Esophagus squamous epithelium (tissue), 4 donors: ENCODE results near the gene DAPK2.

Experiments
- POLR2A ChIP-seq, 4 donors: fragments of 450-650 bp; IDR thresholded peaks; one replicate each; pipeline ENCODE4 v1.6.1; 2017; ENCODE audit warnings: antibody characterized with exemption in 4 of 4, mild to moderate bottlenecking in 4 of 4, moderate library complexity in 3 of 4
- TF ChIP-seq, protein P1 (sequence below), 6 experiments: fragments of 450-650 bp in 4 of 6; fragments of 200-600 bp in 2 of 6; sonication (generic) in 2 of 6; IDR thresholded peaks; one replicate each; pipeline ENCODE4 v1.5.1; 2016 to 2019; ENCODE audit warnings: antibody characterized with exemption in 6 of 6, mild to moderate bottlenecking in 4 of 6, moderate library complexity in 4 of 6

DNA sequence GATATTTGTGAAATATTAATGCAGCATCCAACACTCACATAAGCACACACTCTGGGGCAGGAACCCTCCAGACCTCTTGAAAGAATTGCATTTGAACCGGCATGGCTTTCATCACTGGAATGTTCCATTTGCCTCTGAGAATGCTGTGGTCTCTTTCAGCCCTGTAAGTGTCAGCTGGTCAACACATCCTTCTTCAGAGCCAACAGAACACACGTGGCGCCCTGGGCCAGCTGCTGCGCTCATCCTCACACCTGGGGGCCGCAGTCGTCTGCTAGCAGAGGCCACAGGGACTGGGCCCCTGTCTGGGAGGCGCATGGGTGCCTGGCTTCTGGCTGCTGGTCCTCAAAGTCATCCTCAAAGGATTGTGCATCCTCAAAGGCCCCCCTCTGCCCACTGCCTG lies 141.2 kb downstream of the DAPK2 start:
- no peak for TF ChIP-seq POLR2A (IDR thresholded peaks at IDR 0.05)
- TF ChIP-seq, protein P1, sequence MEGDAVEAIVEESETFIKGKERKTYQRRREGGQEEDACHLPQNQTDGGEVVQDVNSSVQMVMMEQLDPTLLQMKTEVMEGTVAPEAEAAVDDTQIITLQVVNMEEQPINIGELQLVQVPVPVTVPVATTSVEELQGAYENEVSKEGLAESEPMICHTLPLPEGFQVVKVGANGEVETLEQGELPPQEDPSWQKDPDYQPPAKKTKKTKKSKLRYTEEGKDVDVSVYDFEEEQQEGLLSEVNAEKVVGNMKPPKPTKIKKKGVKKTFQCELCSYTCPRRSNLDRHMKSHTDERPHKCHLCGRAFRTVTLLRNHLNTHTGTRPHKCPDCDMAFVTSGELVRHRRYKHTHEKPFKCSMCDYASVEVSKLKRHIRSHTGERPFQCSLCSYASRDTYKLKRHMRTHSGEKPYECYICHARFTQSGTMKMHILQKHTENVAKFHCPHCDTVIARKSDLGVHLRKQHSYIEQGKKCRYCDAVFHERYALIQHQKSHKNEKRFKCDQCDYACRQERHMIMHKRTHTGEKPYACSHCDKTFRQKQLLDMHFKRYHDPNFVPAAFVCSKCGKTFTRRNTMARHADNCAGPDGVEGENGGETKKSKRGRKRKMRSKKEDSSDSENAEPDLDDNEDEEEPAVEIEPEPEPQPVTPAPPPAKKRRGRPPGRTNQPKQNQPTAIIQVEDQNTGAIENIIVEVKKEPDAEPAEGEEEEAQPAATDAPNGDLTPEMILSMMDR (IDR thresholded peaks at IDR 0.05): no peak
